ENCODE measurements around the gene DLG1. TPM values are rescaled to one million over a fixed set of nuclear protein-coding genes. Genes with fewer than 3 reads are reported as not detected.
"Not testable (repeated sequence)": the region's sequence is repeated elsewhere in the genome, so short reads cannot be mapped to it uniquely, and the experiment has no call there.

The DLG1 gene
- total RNA-seq, 1 donor from 2014 or later, result 80.2 TPM

DNA sequence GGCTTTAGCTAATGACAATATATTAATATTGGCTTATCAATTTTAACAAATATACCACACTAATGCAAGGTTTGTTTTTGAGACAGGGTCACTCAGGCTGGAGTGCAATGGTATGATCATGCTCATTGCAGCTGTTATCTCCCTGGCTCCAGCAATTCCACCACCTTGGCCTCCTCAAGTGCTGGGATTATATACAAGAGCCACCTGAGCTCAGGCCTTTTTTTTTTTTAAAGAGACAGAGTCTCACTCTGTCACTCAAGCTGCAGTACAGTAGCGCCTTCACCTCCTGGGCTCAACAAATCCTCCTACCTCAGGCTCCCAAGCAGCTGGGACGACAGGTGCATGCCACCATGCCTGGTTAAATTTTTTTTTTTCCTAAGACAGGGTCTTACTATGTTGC lies 11.7 kb downstream of the DLG1 start:
- TF ChIP-seq, protein P1, sequence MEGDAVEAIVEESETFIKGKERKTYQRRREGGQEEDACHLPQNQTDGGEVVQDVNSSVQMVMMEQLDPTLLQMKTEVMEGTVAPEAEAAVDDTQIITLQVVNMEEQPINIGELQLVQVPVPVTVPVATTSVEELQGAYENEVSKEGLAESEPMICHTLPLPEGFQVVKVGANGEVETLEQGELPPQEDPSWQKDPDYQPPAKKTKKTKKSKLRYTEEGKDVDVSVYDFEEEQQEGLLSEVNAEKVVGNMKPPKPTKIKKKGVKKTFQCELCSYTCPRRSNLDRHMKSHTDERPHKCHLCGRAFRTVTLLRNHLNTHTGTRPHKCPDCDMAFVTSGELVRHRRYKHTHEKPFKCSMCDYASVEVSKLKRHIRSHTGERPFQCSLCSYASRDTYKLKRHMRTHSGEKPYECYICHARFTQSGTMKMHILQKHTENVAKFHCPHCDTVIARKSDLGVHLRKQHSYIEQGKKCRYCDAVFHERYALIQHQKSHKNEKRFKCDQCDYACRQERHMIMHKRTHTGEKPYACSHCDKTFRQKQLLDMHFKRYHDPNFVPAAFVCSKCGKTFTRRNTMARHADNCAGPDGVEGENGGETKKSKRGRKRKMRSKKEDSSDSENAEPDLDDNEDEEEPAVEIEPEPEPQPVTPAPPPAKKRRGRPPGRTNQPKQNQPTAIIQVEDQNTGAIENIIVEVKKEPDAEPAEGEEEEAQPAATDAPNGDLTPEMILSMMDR (IDR thresholded peaks at IDR 0.05), result no peak
- H3K36me3 ChIP-seq, result peaks cover 37% of the 10 kb centered on the region

DNA sequence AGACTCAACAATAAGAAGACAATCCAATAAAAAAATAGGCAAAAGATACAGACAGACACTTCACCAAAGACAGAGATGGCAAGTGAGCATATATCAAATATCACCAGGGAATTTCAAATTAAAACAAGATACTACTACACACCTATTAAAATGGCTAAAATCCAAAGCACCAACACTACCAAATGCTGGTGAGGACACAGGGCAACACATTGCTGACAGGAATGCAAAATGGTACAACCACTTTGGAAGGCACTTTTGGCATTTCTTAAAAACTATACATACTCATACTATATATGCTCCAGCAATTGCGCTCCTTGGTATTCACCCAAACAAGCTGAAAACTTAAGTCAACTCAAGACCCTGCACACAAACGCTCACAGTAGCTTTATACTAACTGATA lies 12.9 kb downstream of the DLG1 start:
- TF ChIP-seq, protein P1 (IDR thresholded peaks at IDR 0.05), result no peak
- no peak for DNase-seq
- H3K36me3 ChIP-seq, result peaks cover 41% of the 10 kb centered on the region
- intact Hi-C loops (cut with DNase I), result no loop called here
- no peaks in the 10 kb centered on the region for H3K4me1 ChIP-seq
- no peak overlapping the region for H3K4me3 ChIP-seq
- H3K27me3 ChIP-seq (ENCODE audit: low read depth), result no peaks in the 10 kb centered on the region
- H3K27ac ChIP-seq, result no peak overlapping the region
- no peak for ATAC-seq
- no peaks in the 10 kb centered on the region for H3K9me3 ChIP-seq

More for the DNA sequence above, 11.7 kb downstream of the DLG1 start:
- Histone ChIP-seq H3K9me3 (no peaks in the 10 kb centered on the region), H3K27me3 (ENCODE audit: low read depth) (no peaks in the 10 kb centered on the region), H3K4me3 (no peak overlapping the region), H3K4me1 (peaks cover 5% of the 10 kb centered on the region), H3K27ac (no peak overlapping the region)
- ATAC-seq (no peak), DNase-seq (no peak)
- intact Hi-C loops (cut with DNase I), result no loop called here

DNA sequence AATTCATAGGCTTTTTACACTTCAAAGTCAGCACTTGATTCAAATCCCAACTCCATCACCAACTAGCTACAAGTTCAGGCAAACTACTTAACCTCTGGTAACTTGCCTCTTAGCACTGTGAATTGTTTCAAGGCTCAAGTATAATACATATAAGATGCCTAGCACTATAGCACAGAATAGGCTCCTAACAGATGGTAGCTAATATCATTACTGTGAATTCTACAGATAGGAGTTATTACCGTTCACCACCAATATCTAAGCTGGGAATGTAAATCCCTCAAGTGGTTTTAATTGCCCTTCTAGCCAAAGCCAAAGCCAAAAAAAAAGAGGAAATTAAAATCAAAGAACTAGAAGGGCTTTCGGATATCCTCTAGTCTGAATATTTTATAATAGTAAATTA lies 15.4 kb downstream of the DLG1 start:
- H3K36me3 ChIP-seq, result peaks cover 28% of the 10 kb centered on the region
- DNase-seq (no peak), ATAC-seq (no peak)
- TF ChIP-seq, protein P1 (IDR thresholded peaks at IDR 0.05), result no peak
- no peaks in the 10 kb centered on the region for H3K4me1 ChIP-seq
- intact Hi-C loops (cut with DNase I), result no loop called here
- H3K9me3 ChIP-seq, result no peaks in the 10 kb centered on the region
- H3K27ac ChIP-seq, result no peak overlapping the region
- H3K4me3 ChIP-seq, result no peak overlapping the region
- H3K27me3 ChIP-seq (ENCODE audit: low read depth), result no peaks in the 10 kb centered on the region

DNA sequence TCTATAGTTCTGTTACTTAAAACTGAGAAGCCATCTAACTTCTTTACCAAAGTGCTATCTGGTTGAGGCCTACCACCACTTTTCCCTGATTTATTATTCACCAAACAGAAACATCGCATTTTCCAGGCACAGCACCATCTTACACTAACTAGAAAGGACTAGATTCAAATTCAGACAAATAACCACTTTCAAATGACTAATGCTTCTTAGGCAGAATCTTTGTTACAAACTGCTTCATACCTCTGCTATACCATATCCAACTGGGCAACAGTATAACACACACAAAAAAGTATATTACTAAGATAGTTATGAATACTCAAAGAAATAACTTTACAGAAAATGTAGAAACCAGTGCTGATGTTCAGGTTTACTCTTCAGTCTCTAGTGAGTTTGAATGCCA lies 16.6 kb downstream of the DLG1 start:
- no peak overlapping the region for H3K4me3 ChIP-seq
- no peak overlapping the region for H3K27ac ChIP-seq
- DNase-seq (no peak), ATAC-seq (no peak)
- no peaks in the 10 kb centered on the region for H3K4me1 ChIP-seq
- H3K36me3 ChIP-seq, result peaks cover 25% of the 10 kb centered on the region
- no peaks in the 10 kb centered on the region for H3K27me3 ChIP-seq (ENCODE audit: low read depth)
- intact Hi-C loops (cut with DNase I), result no loop called here
- TF ChIP-seq, protein P1 (IDR thresholded peaks at IDR 0.05), result no peak
- H3K9me3 ChIP-seq, result no peaks in the 10 kb centered on the region

DNA sequence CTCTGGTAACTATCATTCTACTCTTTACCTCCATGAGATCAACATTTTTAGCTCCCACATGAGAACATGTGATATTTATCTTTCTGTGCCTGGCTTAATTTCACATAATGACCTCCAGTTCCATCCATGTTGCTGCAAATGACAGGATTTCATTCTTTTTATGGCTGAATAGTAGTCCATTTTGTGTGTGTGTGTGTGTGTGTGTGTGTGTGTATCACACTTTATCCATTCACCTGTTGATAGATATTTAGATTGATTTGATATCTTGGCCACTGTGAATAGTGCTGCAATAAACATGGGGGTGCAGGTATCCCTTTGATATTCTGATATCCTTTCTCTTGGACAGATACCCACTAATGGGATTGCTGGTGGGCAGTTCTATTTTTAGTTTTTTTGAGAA lies 18.3 kb downstream of the DLG1 start:
- ATAC-seq (no peak), DNase-seq (no peak)
- intact Hi-C loops (cut with DNase I), result no loop called here
- no peaks in the 10 kb centered on the region for H3K9me3 ChIP-seq
- no peak overlapping the region for H3K4me3 ChIP-seq
- H3K36me3 ChIP-seq, result peaks cover 27% of the 10 kb centered on the region
- H3K4me1 ChIP-seq, result no peaks in the 10 kb centered on the region
- H3K27ac ChIP-seq, result no peak overlapping the region
- no peaks in the 10 kb centered on the region for H3K27me3 ChIP-seq (ENCODE audit: low read depth)
- TF ChIP-seq, protein P1 (IDR thresholded peaks at IDR 0.05), result no peak

DNA sequence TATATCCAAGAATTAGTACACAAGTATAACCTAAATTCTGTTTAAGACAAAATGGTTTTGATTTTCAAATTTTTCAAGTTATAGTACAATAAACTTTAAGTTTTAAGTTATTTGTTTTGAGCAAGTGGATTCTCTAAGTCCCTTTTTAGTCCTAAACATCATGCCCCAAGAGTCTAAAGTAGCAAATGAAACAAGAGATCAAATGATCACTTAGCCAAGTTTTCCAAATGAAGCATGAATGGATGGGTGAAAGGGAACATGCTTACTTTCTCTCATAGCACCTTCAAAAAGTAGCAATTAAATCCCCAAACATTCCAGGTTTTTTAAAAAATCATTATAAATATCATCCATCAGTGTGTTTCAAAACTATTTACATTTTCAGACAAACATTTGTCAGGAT lies 19.5 kb downstream of the DLG1 start:
- Histone ChIP-seq H3K36me3 (peaks cover 27% of the 10 kb centered on the region), H3K9me3 (no peaks in the 10 kb centered on the region), H3K27me3 (ENCODE audit: low read depth) (no peaks in the 10 kb centered on the region), H3K4me1 (no peaks in the 10 kb centered on the region), H3K4me3 (no peak overlapping the region), H3K27ac (no peak overlapping the region)
- TF ChIP-seq, protein P1 (IDR thresholded peaks at IDR 0.05), result no peak
- intact Hi-C loops (cut with DNase I), result no loop called here
- ATAC-seq (no peak), DNase-seq (no peak)

DNA sequence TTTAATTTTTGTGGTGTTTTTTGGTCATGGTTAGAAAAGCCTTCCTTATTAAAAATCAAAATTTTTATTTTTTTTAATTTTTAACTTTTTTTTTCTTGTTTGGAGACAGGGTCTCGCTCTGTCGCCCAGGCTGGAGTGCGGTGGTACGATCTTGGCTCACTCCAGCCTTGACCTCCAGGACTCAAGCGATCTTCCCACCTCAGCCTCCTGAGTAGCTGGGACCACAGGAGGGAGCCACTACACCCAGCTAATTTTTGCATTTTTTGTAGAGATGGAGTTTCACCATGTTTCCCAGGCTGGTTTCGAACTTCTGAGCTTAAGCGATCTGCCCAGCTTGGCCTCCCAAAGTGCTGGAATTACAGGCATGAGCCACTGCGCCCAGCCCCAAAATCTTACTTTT lies 21.6 kb downstream of the DLG1 start:
- H3K27ac ChIP-seq; H3K9me3 ChIP-seq; intact Hi-C loops (cut with DNase I); H3K4me3 ChIP-seq; ATAC-seq; DNase-seq; H3K27me3 ChIP-seq (ENCODE audit: low read depth); H3K4me1 ChIP-seq: not testable (repeated sequence)
- peaks cover 15% of the 10 kb centered on the region for H3K36me3 ChIP-seq

Measured in lower lobe of right lung (tissue), 2 donors.